Right lobe of liver (tissue), 6 donors: ENCODE measurements around the gene MRPL58. TPM values are rescaled to one million over a fixed set of nuclear protein-coding genes. Genes with fewer than 3 reads are reported as not detected.

Source experiments
- ATAC-seq, 4 donors: fragments of 200-7000 bp; cut with Tn5 transposase; one replicate each; pipeline ENCODE4 v1.9.1; 2020; ENCODE audit warnings: mild to moderate bottlenecking in 4 of 4, moderate library complexity in 4 of 4
- DNase-seq, 3 donors: peaks; one replicate each; pipeline ENCODE4 v3.0.0-alpha.2; 2020
- H3K27ac ChIP-seq, 3 donors: fragments of 200-600 bp; one replicate each; pipeline ENCODE4 v1.8.0; 2022
- H3K27me3 ChIP-seq, 2 donors: fragments of 200-600 bp; one replicate each; pipeline ENCODE4 v1.8.0; 2022
- H3K36me3 ChIP-seq, 4 donors: fragments of 200-600 bp; sonication (generic) in 1 of 4; one replicate each; pipeline versions ENCODE4 v1.5.1 to v1.8.0; 2017 to 2022; ENCODE audit warnings: control low read depth in 1 of 4
- H3K4me1 ChIP-seq, 4 donors: fragments of 200-600 bp; sonication (generic) in 1 of 4; one replicate each; pipeline versions ENCODE4 v1.5.1 to v1.8.0; 2017 to 2022; ENCODE audit warnings: control low read depth in 1 of 4
- H3K4me3 ChIP-seq, 3 donors: fragments of 200-600 bp; one replicate each; pipeline ENCODE4 v1.8.0; 2022
- H3K9me3 ChIP-seq, 4 donors: fragments of 200-600 bp; sonication (generic) in 1 of 4; one replicate each; pipeline versions ENCODE4 v1.5.1 to v1.8.0; 2017 to 2022; ENCODE audit warnings: control low read depth in 1 of 4
- CTCF ChIP-seq, 4 donors: fragments of 200-600 bp in 3 of 4; fragments of 450-650 bp in 1 of 4; IDR thresholded peaks; one replicate each; pipeline versions ENCODE4 v1.5.1 to v1.8.0; 2016 to 2022; ENCODE audit warnings: antibody characterized with exemption in 4 of 4, mild to moderate bottlenecking in 2 of 4
- POLR2A ChIP-seq: fragments of 450-650 bp; IDR thresholded peaks from one replicate; pipeline ENCODE4 v1.6.1; 2017; ENCODE audit warnings: antibody characterized with exemption, mild to moderate bottlenecking
- WGBS: methylation state at CpG from one replicate; pipeline ENCODE4 v1.1.6; 2018; ENCODE audit warnings: low coverage, low lambda C conversion rate; ENCODE audit not compliant: insufficient coverage; ENCODE audit errors: missing lambda C conversion rate; 5-methylcytosine and 5-hydroxymethylcytosine counted together
- intact Hi-C, 2 donors: fragments of 100-400 bp; cut with DNase I; formaldehyde crosslinking; loops; one replicate each; pipeline versions ENCODE4 v1.11.2 to v1.14.1; 2022
- total RNA-seq, 6 experiments: library from RNA; depleted of rRNA in 2 of 6; stranded (reverse); fragments of >200 nt in 2 of 6; fragmentation: NEBNext Ultra II Directional in 3 of 6; extraction: Animal tissue kit (Norgen Biotek cat#: 25700) in 3 of 6; gene quantifications; one replicate each; pipeline versions ENCODE4 v1.1.0 to v1.2.4, GENCODE V29; 2016 to 2023
- donor health status: DM: no; HTN: yes; CAD: no.
- donor health status: DM: no; HTN: no; CAD: no.
- donor health status: DM: no; HTN: no; CAD: no.
- donor health status: DM: no; HTN: yes; CAD: no.
- donor health status: DM: no; HTN: yes; CAD: no.

The MRPL58 gene
- total RNA-seq, 6 experiments from 2014 or later, result 23.7 to 112 (median 28.1) TPM

GRCh38 chr17:75059369-75060345, 47.2 kb downstream of the MRPL58 start:
- ATAC-seq, result peak; percentile 80 to 93 (median 89)
- peaks cover 0 to 14% (median 0%) of the 10 kb centered on the region in 4 donors for H3K4me1 ChIP-seq
- H3K27ac ChIP-seq, result peak overlapping the region in 1 of 3 donors; percentile 16
- intact Hi-C loops, result loop anchor here in 1 of 2 donors (10.0 kb wide), 1 partner anchor 55 kb away; no protein-coding TSS in a partner anchor
- H3K9me3 ChIP-seq, result no peaks in the 10 kb centered on the region
- DNase-seq, result no peak
- WGBS, result 51% methylated on average over 14 of the region's 25 CpGs
- H3K4me3 ChIP-seq, result no peak overlapping the region
- H3K36me3 ChIP-seq, result peaks cover 0 to 34% (median 12%) of the 10 kb centered on the region in 4 donors
- H3K27me3 ChIP-seq, result no peaks in the 10 kb centered on the region
- TF ChIP-seq CTCF (IDR thresholded peaks at IDR 0.05) (peak; percentile 50 to 56 (median 54)), POLR2A (no peak)

- intact Hi-C loops, result loop anchor here in 1 of 2 donors (10.0 kb wide), 1 partner anchor 54 kb away; no protein-coding TSS in a partner anchor
- TF ChIP-seq POLR2A (no peak), CTCF (IDR thresholded peaks at IDR 0.05) (no peak)
- Histone ChIP-seq H3K36me3 (peaks cover 0 to 28% (median 12%) of the 10 kb centered on the region in 4 donors), H3K27me3 (no peaks in the 10 kb centered on the region), H3K9me3 (no peaks in the 10 kb centered on the region), H3K27ac (no peak overlapping the region), H3K4me1 (peaks cover 0 to 14% (median 0%) of the 10 kb centered on the region in 4 donors), H3K4me3 (no peak overlapping the region)
- peak; percentile 65 to 83 (median 81) for ATAC-seq
- WGBS, result 49% methylated on average over 24 of the region's 26 CpGs
- peak in 1 of 3 donors; percentile 72 for DNase-seq
These were observed 48.1 kb downstream of the MRPL58 start for GRCh38 chr17:75060434-75061054.

- no peak for DNase-seq
These were observed 48.6 kb downstream of the MRPL58 start for GRCh38 chr17:75061055-75061438.

More at GRCh38 chr17:75061055-75061438, 48.6 kb downstream of the MRPL58 start:
- TF ChIP-seq CTCF (IDR thresholded peaks at IDR 0.05) (no peak), POLR2A (no peak)
- intact Hi-C loops, result loop anchor here in 1 of 2 donors (10.0 kb wide), 1 partner anchor 54 kb away; no protein-coding TSS in a partner anchor
- Histone ChIP-seq H3K36me3 (peaks cover 0 to 28% (median 12%) of the 10 kb centered on the region in 4 donors), H3K4me1 (peaks cover 0 to 14% (median 0%) of the 10 kb centered on the region in 4 donors), H3K4me3 (no peak overlapping the region), H3K27me3 (no peaks in the 10 kb centered on the region), H3K27ac (no peak overlapping the region), H3K9me3 (no peaks in the 10 kb centered on the region)
- 86% methylated on average over 9 of the region's 10 CpGs for WGBS
- no peak for ATAC-seq
